Right atrium auricular region (tissue), 2 donors: ENCODE results near the gene NCLN. TPM values are rescaled to one million over a fixed set of nuclear protein-coding genes. Genes with fewer than 3 reads are reported as not detected.

ENCODE experiments used
- DNase-seq: peaks from one replicate; pipeline ENCODE4 v3.0.0-alpha.2; 2019; ENCODE audit warnings: low spot score
- H3K27ac ChIP-seq, 2 donors: fragments of 200-600 bp; sonication (generic); 1 replicate in 1 of 2; 2 replicates in 1 of 2; pipeline ENCODE4 v1.5.1; 2016 to 2019
- H3K27me3 ChIP-seq, 2 donors: fragments of 200-600 bp; sonication (generic); one replicate each; pipeline versions ENCODE4 v1.5.1 to v1.6.0; 2017 to 2019
- H3K36me3 ChIP-seq: fragments of 200-600 bp; sonication (generic); one replicate; pipeline ENCODE4 v1.5.1; 2016
- H3K4me1 ChIP-seq, 2 donors: fragments of 200-600 bp; sonication (generic); one replicate each; pipeline versions ENCODE4 v1.5.1 to v1.6.0; 2017 to 2019
- H3K4me3 ChIP-seq, 2 donors: fragments of 200-600 bp; sonication (generic); 1 replicate in 1 of 2; 2 replicates in 1 of 2; pipeline ENCODE4 v1.5.1; 2017 to 2019; ENCODE audit warnings: mild to moderate bottlenecking in 1 of 2, moderate library complexity in 1 of 2
- H3K9me3 ChIP-seq, 2 donors: fragments of 200-600 bp; sonication (generic); one replicate each; pipeline ENCODE4 v1.5.1; 2019
- CTCF ChIP-seq, 2 donors: fragments of 200-600 bp; sonication (generic); IDR thresholded peaks; one replicate each; pipeline ENCODE4 v1.5.1; 2019; ENCODE audit warnings: antibody characterized with exemption in 2 of 2
- total RNA-seq, 2 donors: library from RNA; depleted of rRNA; stranded (reverse); fragments of >200 nt; gene quantifications; one replicate each; pipeline ENCODE4 v1.1.0, GENCODE V29; 2016

The NCLN gene
- total RNA-seq, 2 donors from 2014 or later: 23.3 to 24.9 TPM

DNA sequence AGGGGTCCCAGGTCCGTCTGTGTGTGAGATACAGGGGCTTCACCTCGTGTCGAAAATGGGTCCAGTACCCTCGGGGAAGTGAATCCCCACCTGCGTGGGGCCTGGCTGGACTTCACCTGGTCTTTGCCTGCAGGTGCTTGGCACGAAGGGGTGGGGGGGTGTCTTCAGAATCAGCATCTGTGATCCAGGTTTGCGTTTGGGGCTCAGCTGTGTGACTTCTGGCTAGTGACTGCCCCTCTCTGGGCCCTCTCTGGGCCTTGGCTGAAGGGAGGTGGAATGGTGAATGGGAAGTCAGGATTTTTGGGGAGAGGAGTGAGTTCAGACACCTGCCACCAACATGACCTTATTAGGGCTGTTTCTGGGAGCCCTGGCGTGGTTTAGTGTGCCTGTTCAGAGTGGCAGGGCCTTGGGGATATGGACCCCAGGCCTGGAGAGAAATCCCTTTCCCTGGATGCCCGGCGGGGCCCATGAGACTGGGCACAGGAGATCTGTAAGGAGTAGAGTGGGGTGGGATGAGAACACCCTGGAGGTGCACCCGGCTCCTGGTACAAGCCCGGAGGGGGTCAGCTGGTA lies 41.4 kb downstream of the NCLN start:
- Histone ChIP-seq H3K36me3 (no peaks in the 10 kb centered on the region), H3K27me3 (peaks cover 6 to 10% of the 10 kb centered on the region in 2 donors), H3K9me3 (no peaks in the 10 kb centered on the region), H3K4me3 (no peak overlapping the region), H3K27ac (no peak overlapping the region), H3K4me1 (peaks cover 0 to 10% of the 10 kb centered on the region in 2 donors)
- no peak for DNase-seq
- TF ChIP-seq CTCF (IDR thresholded peaks at IDR 0.05): no peak

GRCh38 chr19:3229346-3229743 lies 43.6 kb downstream of the NCLN start:
- H3K4me3 ChIP-seq: no peak overlapping the region
- DNase-seq: no peak
- no peak overlapping the region for H3K27ac ChIP-seq
- H3K27me3 ChIP-seq: peaks cover 4 to 6% of the 10 kb centered on the region in 2 donors
- peaks cover 0 to 7% of the 10 kb centered on the region in 2 donors for H3K4me1 ChIP-seq
- H3K9me3 ChIP-seq: no peaks in the 10 kb centered on the region
- TF ChIP-seq CTCF (IDR thresholded peaks at IDR 0.05): no peak
- no peaks in the 10 kb centered on the region for H3K36me3 ChIP-seq

- Histone ChIP-seq H3K4me3 (no peak overlapping the region), H3K36me3 (no peaks in the 10 kb centered on the region), H3K27me3 (peaks cover 4 to 6% of the 10 kb centered on the region in 2 donors), H3K9me3 (no peaks in the 10 kb centered on the region), H3K4me1 (peaks cover 0 to 3% of the 10 kb centered on the region in 2 donors), H3K27ac (no peak overlapping the region)
- DNase-seq: no peak
- TF ChIP-seq CTCF (IDR thresholded peaks at IDR 0.05): no peak
These were observed 44.3 kb downstream of the NCLN start for GRCh38 chr19:3229888-3230496.

DNA sequence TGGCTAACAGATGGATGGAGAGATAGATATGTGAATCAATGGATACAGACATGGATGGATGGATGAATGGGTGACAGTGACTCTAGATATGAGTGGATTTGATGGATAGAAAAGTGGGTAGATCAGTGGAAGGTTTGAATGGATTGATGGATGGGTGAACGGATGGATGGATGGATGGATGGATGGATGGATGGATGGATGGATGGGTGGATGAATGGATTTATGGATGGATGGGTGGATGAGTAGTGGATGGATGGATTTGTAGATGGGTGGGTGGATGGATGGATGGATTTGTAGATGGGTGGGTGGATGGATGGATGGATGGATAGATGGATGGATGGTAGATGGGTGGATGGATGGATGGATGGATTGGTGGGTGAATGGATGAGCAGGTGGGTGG lies 45.6 kb downstream of the NCLN start:
- no peak for TF ChIP-seq CTCF (IDR thresholded peaks at IDR 0.05)
- no peak for DNase-seq
- Histone ChIP-seq H3K27me3 (no peaks in the 10 kb centered on the region), H3K4me1 (peaks cover 0 to 3% of the 10 kb centered on the region in 2 donors), H3K36me3 (no peaks in the 10 kb centered on the region), H3K27ac (no peak overlapping the region), H3K9me3 (no peaks in the 10 kb centered on the region), H3K4me3 (no peak overlapping the region)

DNA sequence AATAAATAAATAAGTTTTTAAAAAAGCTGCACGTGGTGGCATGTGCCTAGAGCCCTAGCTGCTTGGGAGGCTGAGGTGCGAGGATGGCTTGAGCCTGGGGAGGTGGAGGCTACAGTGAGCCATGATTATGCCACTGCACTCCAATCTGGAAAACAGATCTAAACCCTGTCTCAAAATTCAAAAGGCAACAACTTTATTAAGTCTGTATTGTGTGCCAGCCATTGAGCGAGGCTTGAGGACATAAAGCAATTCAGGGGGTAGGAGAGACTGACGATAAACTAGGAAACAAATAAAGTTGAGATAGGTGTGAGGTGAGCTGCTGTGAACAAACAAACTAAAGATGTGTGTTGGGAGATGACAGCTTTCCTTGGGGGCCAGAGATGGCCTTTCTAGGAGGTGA lies 47.4 kb downstream of the NCLN start:
- peaks cover 0 to 3% of the 10 kb centered on the region in 2 donors for H3K4me1 ChIP-seq
- no peak for DNase-seq
- TF ChIP-seq CTCF (IDR thresholded peaks at IDR 0.05): no peak
- no peaks in the 10 kb centered on the region for H3K9me3 ChIP-seq
- no peak overlapping the region for H3K4me3 ChIP-seq
- H3K27ac ChIP-seq: no peak overlapping the region
- no peaks in the 10 kb centered on the region for H3K36me3 ChIP-seq
- H3K27me3 ChIP-seq: no peaks in the 10 kb centered on the region

DNA sequence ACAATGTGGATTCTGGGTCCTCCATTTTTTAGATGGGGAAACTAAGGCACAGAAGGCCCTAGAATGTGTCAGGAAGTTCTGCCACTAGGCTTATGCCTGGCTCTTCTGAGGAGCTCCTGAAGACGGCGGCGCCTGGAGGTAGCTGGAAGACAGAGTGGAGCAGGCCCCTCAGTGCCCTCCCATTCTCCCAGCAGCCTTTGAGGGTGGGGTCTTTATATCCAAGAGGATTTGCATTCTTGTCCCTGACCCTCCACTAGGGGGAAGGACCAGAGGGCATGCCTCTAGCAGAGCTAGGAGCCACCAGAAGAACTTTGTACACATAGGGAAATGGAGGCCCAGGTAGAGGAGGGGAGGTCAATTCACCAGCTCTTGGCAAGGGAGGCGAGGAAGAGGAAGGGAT lies 48.1 kb downstream of the NCLN start:
- no peak for TF ChIP-seq CTCF (IDR thresholded peaks at IDR 0.05)
- H3K9me3 ChIP-seq: no peaks in the 10 kb centered on the region
- H3K27me3 ChIP-seq: no peaks in the 10 kb centered on the region
- H3K4me1 ChIP-seq: no peaks in the 10 kb centered on the region
- H3K4me3 ChIP-seq: no peak overlapping the region
- no peaks in the 10 kb centered on the region for H3K36me3 ChIP-seq
- no peak overlapping the region for H3K27ac ChIP-seq
- no peak for DNase-seq
